Measurements from ENCODE around the gene PDLIM5. TPM values are rescaled to one million over a fixed set of nuclear protein-coding genes. Genes with fewer than 3 reads are reported as not detected.

The PDLIM5 gene
- total and polyA plus RNA-seq, 2 of the 8 experiments (the other 6 are each of a cell fraction or from before 2014, with no cell fraction given) = 37.3 to 62.1 TPM

GRCh38 chr4:94489098-94489497, 37.4 kb downstream of the PDLIM5 start (continued):
- TF ChIP-seq CTCF (IDR thresholded peaks at IDR 0.05; ENCODE audit: control extremely low read depth in 1 of 3, insufficient read depth in 1 of 3, low read depth in 1 of 3, low read length in 3 of 3) = no peak

Measured in H1 (cell line).